GM11168 (cell line): ENCODE measurements around the gene PRKCQ.
"Not testable (repeated sequence)": the region's sequence is repeated elsewhere in the genome, so short reads cannot be mapped to it uniquely, and the experiment has no call there.

Experiments used
- in situ Hi-C: fragments of 300-500 bp; cut with MboI; formaldehyde crosslinking; loops from one replicate; pipeline ENCODE4 v1.12.0; 2022; ENCODE audit warnings: low sequenced_read_pairs; ENCODE audit not compliant: unreplicated experiment

PRKCQ gene

GRCh38 chr10:6399231-6399741, 180.8 kb downstream of the PRKCQ start:
- in situ Hi-C loops, result loop anchor here (10.0 kb wide), 2 partner anchors 184 to 294 kb away; no protein-coding TSS in a partner anchor

DNA sequence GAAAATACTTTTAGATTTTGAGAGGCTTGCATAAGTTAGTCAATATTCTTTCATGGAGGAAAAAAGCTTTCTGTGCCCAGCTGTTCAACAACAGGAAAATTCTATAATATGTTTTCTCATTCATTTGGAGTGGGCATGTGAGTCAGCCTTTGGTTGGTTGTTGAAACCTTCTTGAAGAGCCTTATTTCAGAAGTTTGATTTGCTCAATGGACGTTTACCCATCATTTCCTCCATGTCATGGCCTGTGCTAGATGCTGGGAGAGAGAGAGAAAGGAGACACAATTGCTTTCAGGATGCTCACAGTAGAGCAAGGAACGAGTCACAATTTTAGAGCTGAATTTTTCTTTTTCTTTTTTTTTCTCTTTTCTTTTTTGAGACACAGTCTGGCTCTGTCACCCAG, 181.7 kb downstream of the PRKCQ start:
- in situ Hi-C loops, result loop anchor here (10.0 kb wide), 2 partner anchors 184 to 294 kb away; no protein-coding TSS in a partner anchor

- in situ Hi-C loops, result loop anchor here (10.0 kb wide), 2 partner anchors 182 to 292 kb away; no protein-coding TSS in a partner anchor
Measured at GRCh38 chr10:6396652-6397051, 183.4 kb downstream of the PRKCQ start.

DNA sequence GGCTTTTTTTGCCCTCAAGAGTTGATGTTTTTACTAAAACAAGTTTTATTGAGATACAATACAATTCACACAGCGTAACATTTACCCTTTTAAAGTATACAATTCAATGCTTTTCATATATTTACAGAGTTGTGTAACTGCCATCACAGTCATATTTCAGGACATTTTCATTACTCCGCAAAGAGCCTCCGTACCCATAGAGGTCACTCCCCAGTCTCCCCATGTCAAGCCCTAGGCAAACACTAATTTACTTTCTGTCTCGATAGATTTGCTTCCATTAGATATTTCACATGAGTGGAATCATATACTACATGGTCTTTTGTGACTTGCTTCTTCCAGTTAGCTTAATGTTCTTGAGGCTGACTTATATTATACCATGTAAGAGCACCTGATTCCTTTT, 183.8 kb downstream of the PRKCQ start:
- in situ Hi-C loops, result loop anchor here (10.0 kb wide), 2 partner anchors 181 to 291 kb away; no protein-coding TSS in a partner anchor

DNA sequence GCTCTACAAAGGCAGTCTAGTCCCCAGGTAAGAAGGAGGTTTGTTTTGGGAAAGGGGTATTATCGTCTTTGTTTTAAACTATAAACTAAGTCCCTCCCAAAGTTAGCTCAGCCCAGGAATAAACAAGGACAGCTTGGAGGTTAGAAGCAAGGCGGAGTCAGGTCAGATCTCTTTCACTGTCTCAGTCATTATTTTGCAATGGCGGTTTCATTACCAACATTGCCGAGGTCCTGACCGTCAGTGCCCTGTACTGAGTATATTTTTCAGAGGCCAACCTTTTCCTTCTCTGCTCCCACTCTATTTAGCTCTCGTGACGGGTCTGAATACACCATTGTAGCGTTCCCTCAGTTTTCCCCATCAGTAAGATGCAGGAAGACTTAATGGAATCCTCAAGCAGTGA, 184.5 kb downstream of the PRKCQ start:
- in situ Hi-C loops, result loop anchor here (10.0 kb wide), 2 partner anchors 181 to 291 kb away; no protein-coding TSS in a partner anchor

- in situ Hi-C loops, result loop anchor here (5.0 to 10.0 kb wide), 3 partner anchors 47 to 289 kb away; no protein-coding TSS in a partner anchor
Measured at GRCh38 chr10:6394084-6394483, 186.0 kb downstream of the PRKCQ start.

DNA sequence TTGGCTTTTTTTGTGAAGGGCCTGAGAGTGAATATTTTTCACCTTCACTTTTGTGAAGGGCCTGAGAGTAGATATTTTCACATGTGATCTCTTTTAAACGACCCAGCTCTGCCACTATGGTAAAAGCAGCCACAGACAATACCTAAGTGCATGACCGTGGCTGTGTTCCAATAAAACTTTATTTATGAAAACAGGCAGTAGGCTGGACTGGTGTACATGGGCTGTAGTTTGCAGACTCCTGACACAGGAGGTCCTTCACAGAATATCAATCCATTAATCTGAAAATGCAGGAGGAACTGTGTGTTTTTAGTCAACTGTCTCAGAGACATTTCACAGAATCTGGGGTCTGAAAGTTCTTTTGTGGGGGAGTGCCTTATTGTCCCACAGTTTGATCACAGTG, 186.9 kb downstream of the PRKCQ start:
- in situ Hi-C loops, result loop anchor here (5.0 to 10.0 kb wide), 3 partner anchors 46 to 288 kb away; no protein-coding TSS in a partner anchor

DNA sequence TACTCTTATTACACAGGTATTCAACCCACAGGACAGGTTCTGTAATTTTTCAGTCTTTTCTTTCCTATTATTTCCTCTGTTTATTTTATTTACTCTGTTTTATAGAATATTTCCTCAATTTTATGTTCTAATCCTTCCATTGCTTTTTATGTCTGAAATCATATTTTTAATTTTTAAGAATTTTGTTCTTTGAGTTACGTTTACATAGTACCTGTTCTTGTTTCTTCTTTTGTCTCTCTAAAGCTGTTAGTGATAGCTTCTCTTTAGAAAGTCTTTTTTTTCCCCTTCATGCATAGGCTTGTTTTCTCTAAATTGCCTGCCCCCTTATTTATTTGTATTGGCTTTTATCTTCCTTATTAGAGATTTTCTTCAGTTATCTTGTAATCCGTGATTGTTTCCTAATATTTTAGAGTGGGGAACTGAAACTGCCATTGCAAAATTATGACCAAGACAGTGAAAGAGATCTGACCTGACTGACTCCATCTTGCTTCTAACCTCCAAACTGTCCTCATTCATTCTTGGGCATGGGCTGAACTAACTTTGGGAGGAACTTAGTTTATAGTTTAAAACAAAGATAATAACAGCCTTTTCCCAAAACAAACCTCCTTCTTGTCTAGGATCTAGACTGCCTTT, 189.7 kb downstream of the PRKCQ start:
- in situ Hi-C loops, result loop anchor here (5.0 to 10.0 kb wide), 3 partner anchors 43 to 286 kb away; no protein-coding TSS in a partner anchor

DNA sequence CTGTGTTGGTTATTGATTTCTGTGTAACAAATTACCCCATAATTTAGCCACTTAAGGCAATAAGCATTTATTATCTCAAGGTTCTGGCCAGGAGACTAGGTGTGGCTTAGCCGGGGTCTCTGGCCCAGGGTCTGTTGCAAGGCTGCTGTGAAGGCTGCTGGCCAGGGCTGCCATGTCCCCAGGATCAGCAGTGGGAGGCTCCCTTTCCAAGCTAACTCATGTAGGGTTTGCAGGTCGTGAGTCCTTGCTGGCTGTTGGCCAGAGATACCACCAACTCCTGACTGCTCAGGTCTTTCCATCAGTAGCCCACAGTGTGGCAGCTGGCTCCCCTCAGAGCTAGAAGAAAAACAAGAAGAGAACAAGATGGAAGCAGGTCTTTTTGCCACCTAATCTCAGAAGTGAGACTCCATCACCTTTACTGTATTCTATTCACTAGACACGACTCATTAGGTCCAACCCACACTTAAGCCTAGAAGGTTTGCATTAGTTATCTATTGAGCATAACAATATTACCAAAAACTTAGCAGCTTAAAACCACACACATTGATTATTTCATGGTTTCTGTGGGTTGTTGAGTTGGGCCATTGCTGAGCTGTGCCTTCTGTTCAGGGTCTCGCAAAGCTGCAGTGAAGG, 191.7 kb downstream of the PRKCQ start:
- in situ Hi-C loops, result no loop called here

- in situ Hi-C loops, result no loop called here
Measured at GRCh38 chr10:6386960-6387359, 193.1 kb downstream of the PRKCQ start.

GRCh38 chr10:6386346-6386745, 193.7 kb downstream of the PRKCQ start:
- in situ Hi-C loops, result no loop called here

DNA sequence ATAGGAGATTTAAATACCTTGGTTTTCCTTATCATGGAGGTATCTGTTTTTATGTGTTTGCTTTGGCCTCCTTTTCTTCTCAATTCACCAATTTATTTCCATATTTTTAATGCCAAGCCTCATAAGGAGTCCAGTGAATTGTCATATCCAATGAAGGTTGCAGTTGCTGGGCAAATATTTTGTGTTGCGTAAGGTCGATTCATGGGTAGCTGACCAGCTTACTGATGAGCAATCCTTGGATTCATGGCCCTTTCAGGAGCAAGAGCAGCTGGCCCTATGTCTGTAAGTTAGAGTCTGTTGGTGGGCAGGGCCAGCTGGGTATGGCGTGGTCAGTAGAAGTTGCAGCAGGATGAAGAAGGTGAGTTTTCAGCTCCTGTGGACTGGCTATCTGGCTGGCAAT, 194.4 kb downstream of the PRKCQ start:
- in situ Hi-C loops, result no loop called here

GRCh38 chr10:6384847-6385246, 195.2 kb downstream of the PRKCQ start:
- in situ Hi-C loops, result no loop called here

GRCh38 chr10:6384031-6384430, 196.0 kb downstream of the PRKCQ start:
- in situ Hi-C loops, result no loop called here

- in situ Hi-C loops, result no loop called here
Measured at GRCh38 chr10:6383096-6383812, 196.8 kb downstream of the PRKCQ start.

- in situ Hi-C loops, result no loop called here
Measured at GRCh38 chr10:6382081-6382480, 198.0 kb downstream of the PRKCQ start.

- in situ Hi-C loops, result not testable (repeated sequence)
Measured at GRCh38 chr10:6380478-6380877, 199.6 kb downstream of the PRKCQ start.

DNA sequence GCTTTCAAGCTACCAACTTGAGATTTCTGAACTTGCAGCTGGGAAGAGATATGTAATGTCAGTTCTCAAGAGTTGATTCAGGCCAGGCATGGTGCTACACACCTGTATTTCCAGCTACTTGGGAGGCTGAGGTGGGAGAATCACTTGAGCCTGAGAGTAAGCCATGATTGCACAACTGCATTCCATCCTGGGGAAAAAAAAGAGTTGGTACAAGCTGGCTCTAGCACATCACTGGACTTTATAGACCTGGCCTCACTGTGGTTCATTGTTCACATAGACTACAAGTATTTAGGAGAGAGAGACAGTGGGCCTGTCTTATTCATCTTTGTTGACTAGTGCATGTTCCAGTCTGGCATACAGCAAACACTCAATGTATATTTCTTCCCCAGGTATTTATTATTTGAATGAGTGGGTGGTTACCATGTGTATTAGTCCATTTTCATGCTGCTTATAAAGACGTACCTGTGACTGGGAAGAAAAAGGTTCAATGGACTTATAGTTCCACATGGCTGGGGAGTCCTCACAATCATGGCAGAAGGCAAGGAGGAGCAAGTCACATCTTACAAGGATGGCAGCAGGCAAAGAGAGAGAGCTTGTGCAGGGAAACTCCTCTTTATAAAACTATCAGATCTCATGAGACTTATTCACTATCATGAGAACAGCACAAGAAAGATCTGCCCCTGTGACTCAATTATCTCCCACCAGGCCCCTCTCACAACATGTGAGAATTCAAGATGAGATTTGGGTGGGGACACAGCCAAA, 200.9 kb downstream of the PRKCQ start:
- in situ Hi-C loops, result no loop called here
